NCI-H2196 (cell line): ENCODE data around the gene OPALIN.
A peak's percentile ranks its signal among the peaks of the same experiment; 100 is the strongest.

Experiments used
- DNase-seq: peaks from one replicate; lab custom pipeline; 2025; ENCODE audit not compliant: unreplicated experiment; lab: John Stamatoyannopoulos, UW

Gene OPALIN

DNA sequence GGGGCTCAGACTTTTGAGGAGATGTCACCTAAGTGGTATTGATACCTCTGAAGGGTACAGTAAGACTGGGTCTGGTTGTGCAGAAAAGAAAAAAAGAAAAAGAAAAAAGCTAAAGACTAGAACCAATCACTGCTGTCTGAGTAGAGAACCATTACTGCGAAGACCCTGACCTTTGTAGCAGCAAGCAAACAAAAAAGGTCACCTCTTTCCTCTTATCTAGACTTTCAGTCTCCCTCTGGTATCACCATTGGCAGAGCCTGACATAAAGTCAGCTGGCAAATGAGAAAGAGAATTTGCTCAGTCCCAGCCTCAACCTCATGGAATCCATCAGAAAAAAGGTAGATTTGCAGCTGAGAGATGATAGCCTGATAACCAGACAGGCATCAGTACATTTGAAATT, 57.2 kb downstream of the OPALIN start:
- no peak for DNase-seq

DNA sequence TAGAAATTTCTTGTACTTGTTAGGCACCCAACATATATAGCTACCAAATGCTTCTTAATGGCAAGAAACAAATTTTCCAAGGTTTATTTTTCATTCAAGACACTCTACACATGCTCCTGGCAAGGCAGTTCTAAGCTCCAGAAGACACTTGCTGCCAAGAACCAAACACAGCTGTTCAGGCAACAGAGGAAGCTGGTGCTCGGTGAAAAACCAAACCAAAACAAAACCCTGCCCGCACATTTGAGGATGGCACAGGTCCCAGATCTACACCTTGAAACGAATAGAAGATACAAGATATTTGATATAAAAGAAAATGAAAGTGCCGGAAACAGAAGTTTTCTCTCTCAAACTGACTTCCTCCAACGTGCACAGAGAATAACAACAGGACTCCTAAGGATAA, 59.4 kb downstream of the OPALIN start:
- DNase-seq = peak; percentile 8

DNA sequence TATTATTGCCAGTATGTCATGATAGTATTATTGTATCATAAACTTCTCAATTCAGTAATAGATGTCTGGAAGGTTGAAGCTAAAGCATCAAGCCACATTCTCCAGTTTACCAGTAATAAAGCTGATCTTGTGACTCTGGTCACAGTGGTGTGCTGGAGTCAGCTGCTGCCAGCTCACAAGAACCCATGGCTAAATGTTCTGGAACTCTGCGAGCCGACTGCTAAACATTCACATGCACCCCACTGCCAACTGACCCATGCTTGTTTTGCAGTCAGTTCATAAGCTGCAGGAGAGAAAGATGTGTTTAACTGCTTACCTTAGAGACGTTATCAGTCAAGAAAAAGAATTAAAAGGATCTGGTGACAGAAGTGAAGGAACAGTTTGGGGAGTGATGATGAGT, 60.4 kb downstream of the OPALIN start:
- no peak for DNase-seq

DNA sequence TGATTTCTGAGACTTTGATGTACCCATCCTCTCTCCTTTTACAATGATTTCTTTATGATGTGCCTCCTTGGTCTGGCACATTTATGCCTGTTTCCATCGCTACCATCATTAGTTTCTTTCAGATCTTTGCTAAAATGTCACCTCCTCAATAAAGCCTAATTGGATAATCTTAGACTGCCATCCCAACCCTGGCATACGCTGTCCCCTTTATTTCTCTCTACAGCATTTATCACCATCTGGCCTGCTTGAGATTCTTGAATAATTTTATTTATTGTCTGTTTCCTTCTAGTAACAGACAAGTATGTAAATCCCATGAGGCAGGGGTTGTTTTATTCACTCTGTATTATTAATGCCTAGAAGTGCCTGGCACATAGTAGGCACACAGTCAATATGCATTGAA, 61.3 kb downstream of the OPALIN start:
- DNase-seq = no peak

DNA sequence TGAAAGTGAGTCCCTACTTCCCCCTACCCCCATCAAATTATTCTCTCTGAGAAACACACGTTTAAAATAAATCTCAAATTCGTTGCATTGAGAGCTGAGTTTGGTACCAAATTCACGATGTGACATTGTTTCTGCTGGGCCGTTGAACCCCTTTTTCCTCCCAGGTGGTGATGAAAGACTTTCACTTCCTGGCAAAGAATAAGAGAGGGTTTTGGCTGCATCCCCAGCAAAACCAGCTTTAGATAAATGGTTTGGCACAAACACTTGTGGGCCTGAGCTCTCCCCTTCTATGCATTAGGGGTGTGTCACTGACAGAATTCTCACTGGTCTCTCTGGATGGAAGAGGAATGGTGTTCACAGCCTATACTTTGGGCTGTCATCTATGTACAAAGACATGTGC, 63.3 kb downstream of the OPALIN start:
- DNase-seq = no peak
